Measurements from ENCODE around the gene SLC47A1.
"Not testable (repeated sequence)": the region's sequence is repeated elsewhere in the genome, so short reads cannot be mapped to it uniquely, and the experiment has no call there.

The SLC47A1 gene

GRCh38 chr17:19533718-19534561 is at the start of gene SLC47A1:
TSS of gene SLC47A1 (plus strand) at chr17:19533854. CDS start at chr17:19533940, 86 bp downstream.
- no peak for DNase-seq (ENCODE audit: low read depth in 2 of 3, low spot score in 1 of 3)

GRCh38 chr17:19485800-19486340 is 47.8 kb upstream of the SLC47A1 start:
- no peak for DNase-seq (ENCODE audit: low read depth in 2 of 3, low spot score in 1 of 3)

GRCh38 chr17:19486351-19487023 is 47.2 kb upstream of the SLC47A1 start:
- no peak for DNase-seq (ENCODE audit: low read depth in 2 of 3, low spot score in 1 of 3)

GRCh38 chr17:19487024-19487600 is 46.5 kb upstream of the SLC47A1 start:
- no peak for DNase-seq (ENCODE audit: low read depth in 2 of 3, low spot score in 1 of 3)

GRCh38 chr17:19492141-19492540 is 41.5 kb upstream of the SLC47A1 start:
- DNase-seq (ENCODE audit: low read depth in 2 of 3, low spot score in 1 of 3) = no peak

- no peak for DNase-seq (ENCODE audit: low read depth in 2 of 3, low spot score in 1 of 3)
Measured at GRCh38 chr17:19494961-19495806, 38.5 kb upstream of the SLC47A1 start.

- no peak for DNase-seq (ENCODE audit: low read depth in 2 of 3, low spot score in 1 of 3)
Measured at GRCh38 chr17:19495828-19496528, 37.7 kb upstream of the SLC47A1 start.

GRCh38 chr17:19497624-19498023 is 36.0 kb upstream of the SLC47A1 start:
- DNase-seq (ENCODE audit: low read depth in 2 of 3, low spot score in 1 of 3) = no peak

GRCh38 chr17:19501219-19501618 is 32.4 kb upstream of the SLC47A1 start:
- DNase-seq (ENCODE audit: low read depth in 2 of 3, low spot score in 1 of 3) = no peak

- DNase-seq (ENCODE audit: low read depth in 2 of 3, low spot score in 1 of 3) = peak in 2 of 3 donors; percentile 17 to 22
Measured at GRCh38 chr17:19502517-19502916, 31.1 kb upstream of the SLC47A1 start.

GRCh38 chr17:19505561-19505960 is 28.1 kb upstream of the SLC47A1 start:
- DNase-seq (ENCODE audit: low read depth in 2 of 3, low spot score in 1 of 3) = not testable (repeated sequence)

GRCh38 chr17:19507775-19508576 is 25.7 kb upstream of the SLC47A1 start:
- DNase-seq (ENCODE audit: low read depth in 2 of 3, low spot score in 1 of 3) = peak; percentile 61 to 91 (median 72)

GRCh38 chr17:19508577-19508867 is 25.1 kb upstream of the SLC47A1 start:
- DNase-seq (ENCODE audit: low read depth in 2 of 3, low spot score in 1 of 3) = no peak

GRCh38 chr17:19509281-19509852 is 24.3 kb upstream of the SLC47A1 start:
- not testable (repeated sequence) for DNase-seq (ENCODE audit: low read depth in 2 of 3, low spot score in 1 of 3)

- no peak for DNase-seq (ENCODE audit: low read depth in 2 of 3, low spot score in 1 of 3)
Measured at GRCh38 chr17:19510903-19511302, 22.8 kb upstream of the SLC47A1 start.

- peak in 1 of 3 donors; percentile 61 for DNase-seq (ENCODE audit: low read depth in 2 of 3, low spot score in 1 of 3)
Measured at GRCh38 chr17:19513897-19514488, 19.7 kb upstream of the SLC47A1 start.

GRCh38 chr17:19517699-19518098 is 16.0 kb upstream of the SLC47A1 start:
- DNase-seq (ENCODE audit: low read depth in 2 of 3, low spot score in 1 of 3) = no peak

- not testable (repeated sequence) for DNase-seq (ENCODE audit: low read depth in 2 of 3, low spot score in 1 of 3)
Measured at GRCh38 chr17:19519388-19520291, 14.0 kb upstream of the SLC47A1 start.

All from stimulated activated CD4-positive, alpha-beta T cell treated with anti-CD3 and anti-CD28 coated beads, Interleukin-12 subunit alpha, Interleukin-12 subunit beta, amount 100 ng/mL, for 48 hours (primary cell).